ENCODE measurements around the gene OAS1. TPM values are rescaled to one million over a fixed set of nuclear protein-coding genes. Genes with fewer than 3 reads are reported as not detected.

Gene OAS1
- polyA plus RNA-seq, 1 experiment: 1.4 TPM

DNA sequence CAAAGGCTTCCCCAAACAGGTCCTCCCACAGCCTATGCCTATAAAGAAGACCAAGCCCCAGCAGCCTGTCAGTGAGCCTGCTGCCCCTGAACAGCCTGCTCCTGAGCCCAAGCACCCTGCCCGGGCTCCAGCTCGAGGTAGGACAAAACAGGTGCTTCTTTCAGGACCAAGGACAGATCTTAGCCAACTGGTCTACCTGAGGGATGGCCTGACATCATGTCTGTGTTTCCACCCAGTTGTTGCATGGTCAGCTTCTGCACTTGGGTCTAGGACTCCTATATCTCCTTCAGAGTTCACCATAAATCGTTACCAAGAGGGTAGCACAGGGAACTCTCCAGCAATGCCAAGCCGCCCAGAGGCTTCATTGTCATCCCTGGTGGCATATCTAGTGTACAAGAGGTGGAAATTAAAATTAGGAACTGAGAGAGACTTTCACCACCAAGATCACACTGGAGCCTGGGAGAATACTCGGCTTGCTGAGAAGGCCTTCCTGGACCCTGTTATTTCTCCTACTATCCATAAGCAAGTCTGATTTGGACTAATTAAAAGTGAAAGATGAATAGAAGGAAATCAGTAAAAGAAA is 38.2 kb upstream of the OAS1 start:
- no peak overlapping the region for H3K4me3 ChIP-seq (ENCODE audit: low read depth, low read length)
- DNase-seq (ENCODE audit: low read depth): no peak
- H3K36me3 ChIP-seq (ENCODE audit: control insufficient read depth, insufficient read depth, low read length): no peaks in the 10 kb centered on the region
- POLR2A ChIA-PET: no interaction called here
- CTCF ChIA-PET: no interaction called here
- TF ChIP-seq, protein P1, sequence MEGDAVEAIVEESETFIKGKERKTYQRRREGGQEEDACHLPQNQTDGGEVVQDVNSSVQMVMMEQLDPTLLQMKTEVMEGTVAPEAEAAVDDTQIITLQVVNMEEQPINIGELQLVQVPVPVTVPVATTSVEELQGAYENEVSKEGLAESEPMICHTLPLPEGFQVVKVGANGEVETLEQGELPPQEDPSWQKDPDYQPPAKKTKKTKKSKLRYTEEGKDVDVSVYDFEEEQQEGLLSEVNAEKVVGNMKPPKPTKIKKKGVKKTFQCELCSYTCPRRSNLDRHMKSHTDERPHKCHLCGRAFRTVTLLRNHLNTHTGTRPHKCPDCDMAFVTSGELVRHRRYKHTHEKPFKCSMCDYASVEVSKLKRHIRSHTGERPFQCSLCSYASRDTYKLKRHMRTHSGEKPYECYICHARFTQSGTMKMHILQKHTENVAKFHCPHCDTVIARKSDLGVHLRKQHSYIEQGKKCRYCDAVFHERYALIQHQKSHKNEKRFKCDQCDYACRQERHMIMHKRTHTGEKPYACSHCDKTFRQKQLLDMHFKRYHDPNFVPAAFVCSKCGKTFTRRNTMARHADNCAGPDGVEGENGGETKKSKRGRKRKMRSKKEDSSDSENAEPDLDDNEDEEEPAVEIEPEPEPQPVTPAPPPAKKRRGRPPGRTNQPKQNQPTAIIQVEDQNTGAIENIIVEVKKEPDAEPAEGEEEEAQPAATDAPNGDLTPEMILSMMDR (IDR thresholded peaks at IDR 0.05; ENCODE audit: insufficient read depth, low read depth, low read length): no peak
- H3K27me3 ChIP-seq (ENCODE audit: control insufficient read depth, insufficient read depth, low read length): no peaks in the 10 kb centered on the region

DNA sequence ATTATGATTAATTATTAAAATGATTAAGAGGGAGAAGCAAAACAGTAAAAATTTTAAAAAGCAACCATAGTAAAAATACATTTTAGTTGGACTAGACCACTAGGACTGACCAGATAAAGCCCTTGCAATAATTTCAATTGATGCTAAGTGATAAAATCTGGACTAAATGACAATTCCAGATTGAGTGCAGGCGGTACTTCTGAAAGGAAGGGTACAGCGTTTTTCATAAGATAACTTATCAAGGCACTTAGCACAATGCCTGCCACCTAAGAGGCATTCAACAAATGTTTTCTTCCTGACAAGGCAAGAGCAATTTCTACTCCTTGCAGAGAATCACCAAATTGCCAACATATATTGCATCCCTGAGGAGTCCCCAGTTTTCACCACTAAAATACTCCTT is 37.7 kb upstream of the OAS1 start:
- Histone ChIP-seq H3K36me3 (ENCODE audit: control insufficient read depth, insufficient read depth, low read length) (no peaks in the 10 kb centered on the region), H3K4me3 (ENCODE audit: low read depth, low read length) (no peak overlapping the region), H3K27me3 (ENCODE audit: control insufficient read depth, insufficient read depth, low read length) (no peaks in the 10 kb centered on the region)
- DNase-seq (ENCODE audit: low read depth): no peak
- CTCF ChIA-PET: no interaction called here
- TF ChIP-seq, protein P1 (IDR thresholded peaks at IDR 0.05; ENCODE audit: insufficient read depth, low read depth, low read length): no peak
- POLR2A ChIA-PET: no interaction called here

DNA sequence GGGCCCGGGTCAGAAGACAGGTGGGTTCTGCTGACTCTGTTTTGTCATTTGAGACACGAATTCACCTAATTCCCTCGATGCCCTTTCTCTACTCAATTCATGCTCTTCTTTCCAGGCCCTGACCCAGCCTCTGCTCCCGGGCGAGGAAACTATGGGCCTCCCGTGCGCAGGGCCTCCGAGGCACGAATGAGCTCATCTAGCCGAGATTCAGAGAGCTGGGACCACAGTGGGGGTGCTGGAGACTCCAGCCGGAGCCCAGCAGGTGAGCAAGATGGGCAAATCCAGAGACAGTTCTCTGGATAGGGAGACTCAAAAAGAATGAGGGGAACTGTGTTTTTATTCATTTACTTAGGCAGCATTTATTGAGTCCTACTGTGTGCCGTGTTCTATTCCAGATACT is 37.0 kb upstream of the OAS1 start:
- Histone ChIP-seq H3K4me3 (ENCODE audit: low read depth, low read length) (no peak overlapping the region), H3K36me3 (ENCODE audit: control insufficient read depth, insufficient read depth, low read length) (no peaks in the 10 kb centered on the region), H3K27me3 (ENCODE audit: control insufficient read depth, insufficient read depth, low read length) (no peaks in the 10 kb centered on the region)
- TF ChIP-seq, protein P1 (IDR thresholded peaks at IDR 0.05; ENCODE audit: insufficient read depth, low read depth, low read length): no peak
- POLR2A ChIA-PET: no interaction called here
- CTCF ChIA-PET: no interaction called here
- no peak for DNase-seq (ENCODE audit: low read depth)

DNA sequence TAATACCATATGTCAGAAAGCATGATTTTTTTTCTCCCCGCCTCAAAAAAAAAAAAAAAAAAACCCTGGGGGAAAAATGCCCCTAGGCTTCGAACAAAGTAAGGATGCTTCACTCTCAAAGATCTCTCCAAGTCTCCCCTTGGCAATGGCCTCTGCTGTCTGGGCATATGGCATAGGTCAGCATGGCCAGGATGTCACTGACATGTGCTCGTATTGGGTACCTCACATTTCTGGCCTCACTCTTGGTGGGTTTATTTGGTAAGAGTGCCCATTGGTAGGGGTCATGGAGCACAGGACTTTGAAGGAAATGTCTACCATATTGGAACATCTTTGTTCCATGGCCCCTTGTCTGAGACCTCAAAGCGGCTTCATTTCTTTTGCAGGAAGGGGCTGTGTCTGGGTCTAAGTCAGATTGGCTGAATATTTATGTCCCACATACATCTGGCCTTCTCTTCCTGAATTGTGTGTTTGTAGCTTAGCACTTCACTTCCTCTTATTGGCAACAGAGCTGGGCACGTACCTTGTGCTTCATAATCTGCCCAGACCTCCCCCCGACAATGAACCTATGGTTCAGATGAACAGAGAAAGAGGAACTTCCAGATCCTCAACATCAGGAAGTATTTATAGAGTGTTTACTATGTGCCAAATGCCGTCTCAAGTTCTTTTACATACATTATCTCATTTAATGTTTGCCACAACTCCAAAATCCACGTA is 36.3 kb upstream of the OAS1 start:
- Histone ChIP-seq H3K27me3 (ENCODE audit: control insufficient read depth, insufficient read depth, low read length) (no peaks in the 10 kb centered on the region), H3K4me3 (ENCODE audit: low read depth, low read length) (no peak overlapping the region), H3K36me3 (ENCODE audit: control insufficient read depth, insufficient read depth, low read length) (no peaks in the 10 kb centered on the region)
- ChIA-PET CTCF (no interaction called here), POLR2A (no interaction called here)
- TF ChIP-seq, protein P1 (IDR thresholded peaks at IDR 0.05; ENCODE audit: insufficient read depth, low read depth, low read length): no peak
- no peak for DNase-seq (ENCODE audit: low read depth)

DNA sequence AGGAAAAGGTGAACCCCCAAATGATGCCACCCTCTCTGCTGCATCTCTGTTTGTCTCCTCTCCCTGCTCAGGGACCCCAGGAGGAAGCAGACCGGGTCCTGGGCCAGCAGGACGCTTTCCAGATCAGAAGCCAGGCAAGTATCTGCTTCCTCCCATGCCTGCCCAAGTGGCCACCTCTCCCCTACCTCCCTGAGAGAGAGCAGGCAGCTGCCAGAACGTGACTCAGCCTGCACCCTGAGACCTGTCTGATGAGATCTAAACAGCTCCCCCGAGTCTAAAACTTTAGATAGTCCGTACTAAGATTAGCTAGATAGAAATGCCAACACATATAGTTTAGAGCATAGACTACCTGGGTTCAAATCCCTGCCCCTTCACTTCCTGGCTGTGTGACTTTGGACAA is 31.2 kb upstream of the OAS1 start:
- CTCF ChIA-PET: interaction anchor here (1.0 kb wide), 1 partner anchor 25 kb away, joined by 3 read pairs; no protein-coding TSS in a partner anchor

More for the DNA sequence above, 31.2 kb upstream of the OAS1 start:
- DNase-seq (ENCODE audit: low read depth): no peak
- TF ChIP-seq, protein P1 (IDR thresholded peaks at IDR 0.05; ENCODE audit: insufficient read depth, low read depth, low read length): no peak
- Histone ChIP-seq H3K36me3 (ENCODE audit: control insufficient read depth, insufficient read depth, low read length) (no peaks in the 10 kb centered on the region), H3K4me3 (ENCODE audit: low read depth, low read length) (no peak overlapping the region), H3K27me3 (ENCODE audit: control insufficient read depth, insufficient read depth, low read length) (peaks cover 2% of the 10 kb centered on the region; the same call in 1 of the 2 replicates)
- POLR2A ChIA-PET: no interaction called here
